GM19452 (cell line): ENCODE results near the gene WBP2.
A peak's percentile ranks its signal among the peaks of the same experiment; 100 is the strongest.

ENCODE experiments used
- ATAC-seq: cut with Tn5 transposase; IDR thresholded peaks from one replicate; pipeline ENCODE4 v1.9.1; 2021; ENCODE audit not compliant: unreplicated experiment

Gene WBP2

DNA sequence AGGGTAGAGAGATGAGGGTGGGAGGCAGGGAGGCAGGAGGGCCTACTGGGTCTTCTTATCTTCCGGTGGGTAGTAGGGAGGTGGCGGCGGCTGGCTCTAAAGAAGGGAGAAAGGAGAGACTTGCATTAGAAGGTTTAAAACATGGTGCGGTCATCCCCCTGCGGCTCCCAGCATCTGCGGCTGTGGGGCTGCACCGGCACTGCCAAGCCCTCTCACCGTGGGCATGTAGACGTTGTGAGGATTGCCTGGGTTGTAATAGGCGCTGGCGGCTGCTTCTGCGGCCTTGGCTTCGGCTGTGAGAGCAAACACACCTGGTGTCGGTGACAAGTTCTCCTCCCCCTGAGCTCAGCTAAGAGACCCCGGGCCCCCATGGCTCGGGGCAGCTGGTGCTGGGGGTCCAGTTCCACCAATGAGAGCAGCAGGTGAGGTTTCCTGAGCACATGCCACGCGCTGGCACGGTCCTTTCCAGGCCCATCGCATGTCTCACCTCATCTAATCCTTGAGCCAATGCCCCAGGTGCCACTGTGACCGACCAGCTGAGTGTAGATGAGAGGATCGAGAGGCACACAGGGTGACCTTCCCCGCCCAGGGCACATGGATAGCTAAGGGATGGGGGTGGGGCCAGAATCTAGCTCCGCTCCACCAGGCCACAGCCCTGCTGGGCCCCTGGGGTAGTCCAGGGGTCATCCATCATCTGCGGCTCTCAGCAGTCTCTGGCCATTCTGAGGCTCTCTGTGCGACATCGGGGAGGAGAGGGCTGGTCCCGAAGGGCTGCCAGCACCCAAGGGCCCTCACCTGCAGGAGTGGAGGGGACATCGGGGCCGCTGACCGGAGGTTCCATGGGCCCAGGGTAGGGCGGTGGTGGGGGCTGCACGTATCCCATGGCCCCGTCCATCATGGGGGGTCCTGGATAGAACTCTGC lies 8.2 kb downstream of the WBP2 start:
- ATAC-seq, result no peak

GRCh38 chr17:75845933-75846691 lies 9.0 kb downstream of the WBP2 start:
- ATAC-seq, result no peak

DNA sequence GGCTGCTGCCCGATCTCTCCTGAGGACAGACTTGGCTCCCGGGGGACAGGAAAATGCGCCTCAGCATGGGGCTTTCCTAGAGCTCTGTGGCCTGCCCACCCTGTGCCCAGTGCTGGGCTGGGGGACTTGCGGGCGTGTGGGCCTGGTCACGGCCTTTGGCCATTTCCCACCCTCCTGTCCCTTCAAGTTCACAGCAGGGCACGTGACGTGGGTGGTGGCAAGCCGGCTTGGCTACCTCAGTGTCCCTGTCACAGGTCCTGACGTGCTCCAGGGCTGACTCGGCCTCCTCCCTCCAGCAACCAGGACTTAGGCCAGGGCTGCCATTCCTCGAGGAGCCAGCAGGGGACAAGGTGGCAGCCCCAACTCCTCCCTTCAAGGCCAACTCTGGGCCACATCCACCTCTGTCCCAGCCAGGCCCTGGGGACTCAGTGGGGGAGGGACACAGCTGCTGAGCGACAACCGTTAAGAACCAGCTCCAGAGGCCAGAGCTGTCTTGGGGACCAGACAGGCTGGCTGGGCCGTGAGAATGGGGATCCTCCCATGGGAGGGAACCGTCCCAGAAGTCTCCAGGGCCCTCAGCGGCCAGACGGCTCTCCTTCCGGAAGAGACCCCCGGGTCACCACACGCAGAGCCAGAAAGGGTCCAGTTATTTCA lies 9.9 kb downstream of the WBP2 start:
- peak; percentile 71 for ATAC-seq

GRCh38 chr17:75844530-75845057 lies 10.5 kb downstream of the WBP2 start:
- ATAC-seq, result peak; percentile 5

- no peak for ATAC-seq
Observed at GRCh38 chr17:75843577-75844529, 11.3 kb downstream of the WBP2 start, which contains the start of gene UNC13D. Gene UNC13D (minus strand): TSS chr17:75844404. CDS start chr17:75844337, 67 bp downstream.

DNA sequence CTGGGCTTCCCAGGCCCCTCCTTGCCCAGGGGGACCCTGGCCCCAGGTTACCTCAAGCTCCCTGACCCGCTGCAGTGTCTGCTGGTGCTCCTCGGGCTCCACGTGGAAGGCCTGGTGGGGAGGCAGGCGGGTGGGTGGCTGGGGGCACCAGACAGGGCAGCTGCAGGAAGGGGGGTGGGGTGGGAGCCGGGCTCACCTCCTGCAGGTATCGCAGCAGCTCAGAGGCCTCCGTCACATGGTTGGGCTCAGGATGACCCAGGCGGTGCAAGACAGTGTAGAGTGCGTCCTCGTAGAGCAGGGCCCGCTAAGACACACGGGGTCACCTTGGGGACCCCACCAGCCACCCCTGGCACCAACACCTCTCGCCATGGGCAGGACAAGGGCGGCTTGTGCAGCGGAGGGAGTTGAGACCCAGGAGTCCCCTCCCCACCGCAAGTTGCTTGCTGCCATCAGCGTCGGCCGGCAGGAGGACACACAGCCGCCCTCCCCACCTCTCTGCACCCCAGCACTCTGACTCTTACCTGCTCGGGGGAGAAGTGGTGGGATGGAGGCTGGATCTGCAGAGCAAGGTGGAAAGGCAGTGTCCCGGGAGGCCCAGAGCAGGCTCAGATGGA lies 12.1 kb downstream of the WBP2 start:
- no peak for ATAC-seq

DNA sequence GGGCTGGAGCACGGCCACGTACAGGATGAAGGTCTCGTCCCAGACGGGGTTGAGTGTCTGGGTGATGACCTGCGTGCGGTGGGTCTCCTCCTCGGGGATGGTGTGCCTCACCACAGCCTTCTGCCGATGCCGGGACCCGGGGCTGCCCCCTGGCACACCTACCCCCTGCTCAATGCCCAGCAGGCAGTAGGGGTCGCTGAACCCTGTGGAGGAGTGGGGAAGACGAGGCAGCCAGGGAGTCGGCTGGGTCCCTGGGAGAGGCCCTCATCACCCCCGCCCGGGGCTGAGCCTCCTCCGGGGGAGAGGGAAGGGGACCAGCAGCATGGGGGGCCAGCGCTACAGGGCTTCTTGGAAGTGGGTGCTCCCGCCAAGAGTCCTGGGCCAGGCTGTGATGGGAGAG lies 12.7 kb downstream of the WBP2 start:
- no peak for ATAC-seq

GRCh38 chr17:75840799-75841164 lies 14.4 kb downstream of the WBP2 start:
- ATAC-seq, result no peak

- ATAC-seq, result no peak
Observed at GRCh38 chr17:75839942-75840798, 15.0 kb downstream of the WBP2 start.

DNA sequence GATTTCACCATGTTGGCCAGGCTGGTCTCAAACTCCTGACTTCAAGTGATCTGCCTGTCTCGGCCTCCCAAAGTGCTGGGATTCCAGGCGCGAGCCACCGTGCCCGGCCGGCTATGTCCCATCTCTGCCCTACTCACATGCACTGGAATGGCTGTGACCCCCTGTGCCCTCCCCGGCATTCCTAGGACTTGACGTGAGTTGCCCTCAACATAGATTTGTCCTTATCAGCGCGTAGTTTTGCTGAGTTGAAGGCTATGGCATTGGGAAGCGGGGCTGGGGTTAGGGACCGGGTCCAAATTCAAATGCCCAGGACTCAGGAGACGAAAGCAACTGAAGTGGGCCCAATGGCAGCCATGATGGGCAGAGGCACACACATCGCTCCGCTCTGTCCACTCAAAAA lies 16.7 kb downstream of the WBP2 start:
- ATAC-seq, result no peak

- ATAC-seq, result no peak
Observed at GRCh38 chr17:75837899-75838298, 17.2 kb downstream of the WBP2 start.

DNA sequence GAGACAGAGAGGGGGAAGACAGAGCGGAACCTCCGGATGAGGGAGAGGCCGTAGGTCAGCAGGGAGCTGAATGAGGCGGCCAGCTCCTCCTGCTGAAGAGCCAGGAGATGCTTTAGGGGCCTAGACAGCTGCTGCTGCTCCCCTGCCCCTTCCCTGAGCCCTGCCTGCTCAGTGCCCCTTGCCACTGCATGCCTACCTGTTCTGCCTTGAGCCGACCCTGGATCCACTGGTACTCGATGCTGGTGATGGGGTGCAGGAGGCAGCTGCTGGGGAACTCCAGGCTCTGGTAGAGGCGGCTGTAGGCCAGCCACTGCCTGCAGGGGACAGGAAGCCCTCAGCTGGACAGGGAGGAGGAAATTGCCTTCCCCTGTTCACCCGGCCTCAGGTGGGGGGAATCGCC lies 18.5 kb downstream of the WBP2 start:
- ATAC-seq, result no peak

DNA sequence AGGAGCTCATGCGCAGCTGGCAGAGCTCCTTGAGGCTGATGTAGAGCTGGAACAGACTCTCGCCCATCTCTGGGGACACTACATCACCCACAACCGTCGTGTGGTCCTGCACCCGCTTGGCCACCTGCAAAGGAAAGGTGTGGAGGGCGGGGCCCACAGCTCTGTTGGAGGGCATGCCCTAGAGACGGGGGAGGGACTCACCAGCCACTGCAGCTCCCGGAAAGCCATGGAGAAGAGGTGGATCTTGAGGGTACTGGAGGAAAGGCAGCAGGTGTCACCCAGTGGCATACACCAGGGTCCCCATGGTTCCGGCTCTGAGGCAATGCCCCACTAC lies 19.5 kb downstream of the WBP2 start:
- no peak for ATAC-seq

DNA sequence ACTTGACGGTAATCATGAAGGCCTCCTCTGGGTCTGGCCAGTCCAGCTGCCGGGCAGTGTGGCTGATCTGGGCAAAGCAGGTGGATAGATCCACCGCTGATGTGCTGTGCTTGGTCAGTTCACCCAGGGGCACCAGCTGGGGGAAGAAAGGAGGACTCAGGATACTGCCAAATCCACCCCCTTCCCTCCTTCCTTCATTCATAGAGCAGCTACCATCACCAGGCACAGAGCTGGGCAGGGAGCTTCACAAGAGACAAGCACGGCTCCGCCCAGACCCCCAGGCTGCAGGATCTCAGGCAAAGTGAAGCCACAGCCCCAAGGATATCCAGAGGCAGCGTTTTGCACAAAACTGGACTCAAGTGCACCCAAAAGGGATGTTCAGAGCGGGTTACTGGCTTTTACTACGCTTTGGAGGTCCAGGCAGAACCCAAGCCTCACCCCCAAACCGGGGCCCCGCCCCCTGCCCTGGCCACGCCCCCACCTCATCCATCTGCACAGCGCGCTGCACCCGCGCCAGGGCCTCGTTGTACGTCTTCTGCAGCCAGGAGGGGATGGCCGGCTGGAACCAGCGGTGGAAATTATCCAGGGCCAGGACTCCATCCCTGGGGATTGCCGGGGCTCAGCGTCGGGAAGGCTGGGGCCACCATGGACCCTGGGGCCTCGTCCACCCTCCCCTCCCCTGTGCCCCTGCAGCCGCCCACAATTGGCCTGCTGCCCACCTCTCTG lies 20.0 kb downstream of the WBP2 start:
- ATAC-seq, result no peak

DNA sequence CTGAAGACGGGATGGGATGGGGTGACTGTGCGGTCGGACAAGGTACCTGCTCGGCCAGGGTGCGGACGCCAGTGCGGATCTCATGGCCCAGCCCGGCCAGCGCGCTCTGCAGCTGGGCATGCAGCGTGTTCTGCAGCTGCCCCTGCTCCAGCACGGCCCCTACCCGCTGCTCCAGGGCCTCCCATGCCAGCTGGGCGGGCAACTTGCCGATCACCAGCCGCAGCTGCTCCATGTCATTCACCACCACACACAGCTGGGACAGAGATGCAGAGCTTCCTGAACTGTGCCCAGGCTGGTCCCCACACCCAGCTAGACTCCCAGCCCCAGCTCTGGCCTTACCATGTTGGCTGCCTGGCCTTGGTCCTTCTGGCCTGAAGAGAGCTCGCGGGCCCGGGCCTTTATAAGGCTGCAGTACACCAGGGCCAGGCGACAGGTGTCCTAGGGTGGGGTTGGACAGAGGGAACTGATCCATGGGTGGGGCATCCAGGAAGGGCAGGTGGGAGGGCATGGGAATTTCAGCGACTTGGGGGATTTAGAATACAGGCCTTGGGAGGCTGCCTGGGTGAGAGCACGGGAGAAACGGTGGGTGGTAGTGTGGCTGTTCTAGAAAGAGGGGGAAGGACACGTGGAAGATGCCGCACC lies 20.7 kb downstream of the WBP2 start:
- no peak for ATAC-seq

DNA sequence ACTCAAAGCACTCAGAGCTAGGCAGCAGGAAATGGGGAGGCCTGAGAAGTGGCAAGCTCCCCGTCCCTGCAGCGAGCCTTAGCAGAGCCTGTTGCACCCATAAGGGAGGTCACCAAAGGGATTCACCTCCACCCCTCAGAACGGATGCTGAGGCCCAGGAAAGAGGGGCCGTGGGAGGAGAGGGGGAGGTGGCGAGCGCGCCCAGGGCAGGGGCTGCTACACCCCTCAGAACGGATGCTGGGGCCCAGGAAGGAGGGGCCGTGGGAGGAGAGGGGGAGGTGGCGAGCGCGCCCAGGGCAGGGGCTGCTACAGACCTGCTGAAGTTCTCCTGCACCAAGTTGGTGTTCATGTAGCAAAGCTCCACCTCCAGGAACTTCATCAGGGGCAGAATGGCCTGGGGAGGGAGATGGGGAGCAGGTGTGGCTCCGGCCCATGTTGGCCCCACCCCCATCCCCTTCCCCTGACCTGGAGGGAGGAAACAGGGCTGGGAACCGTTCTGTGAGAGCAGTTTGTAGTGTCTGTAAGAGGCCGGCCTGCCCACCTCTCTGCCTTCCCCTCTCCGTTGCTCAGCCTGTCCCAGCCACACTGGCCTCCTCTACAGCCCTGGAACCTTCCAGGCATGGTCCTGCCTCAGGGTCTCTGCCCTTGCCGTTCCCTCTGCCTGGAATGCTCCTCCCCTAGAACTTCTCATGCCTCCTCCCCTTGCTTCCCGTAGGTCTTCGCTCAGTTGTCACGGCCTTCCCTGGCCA lies 22.3 kb downstream of the WBP2 start:
- no peak for ATAC-seq

GRCh38 chr17:75832164-75832651 lies 22.9 kb downstream of the WBP2 start:
- no peak for ATAC-seq
